GM18499 (cell line): ENCODE data around the gene TMEM139.
A peak's percentile ranks its signal among the peaks of the same experiment; 100 is the strongest.
"Not testable (repeated sequence)": the region's sequence is repeated elsewhere in the genome, so short reads cannot be mapped to it uniquely, and the experiment has no call there.

Experiments used
- ATAC-seq: cut with Tn5 transposase; IDR thresholded peaks from one replicate; pipeline ENCODE4 v1.9.1; 2021; ENCODE audit warnings: moderate number of reproducible peaks; ENCODE audit not compliant: insufficient read depth, unreplicated experiment

TMEM139 gene

DNA sequence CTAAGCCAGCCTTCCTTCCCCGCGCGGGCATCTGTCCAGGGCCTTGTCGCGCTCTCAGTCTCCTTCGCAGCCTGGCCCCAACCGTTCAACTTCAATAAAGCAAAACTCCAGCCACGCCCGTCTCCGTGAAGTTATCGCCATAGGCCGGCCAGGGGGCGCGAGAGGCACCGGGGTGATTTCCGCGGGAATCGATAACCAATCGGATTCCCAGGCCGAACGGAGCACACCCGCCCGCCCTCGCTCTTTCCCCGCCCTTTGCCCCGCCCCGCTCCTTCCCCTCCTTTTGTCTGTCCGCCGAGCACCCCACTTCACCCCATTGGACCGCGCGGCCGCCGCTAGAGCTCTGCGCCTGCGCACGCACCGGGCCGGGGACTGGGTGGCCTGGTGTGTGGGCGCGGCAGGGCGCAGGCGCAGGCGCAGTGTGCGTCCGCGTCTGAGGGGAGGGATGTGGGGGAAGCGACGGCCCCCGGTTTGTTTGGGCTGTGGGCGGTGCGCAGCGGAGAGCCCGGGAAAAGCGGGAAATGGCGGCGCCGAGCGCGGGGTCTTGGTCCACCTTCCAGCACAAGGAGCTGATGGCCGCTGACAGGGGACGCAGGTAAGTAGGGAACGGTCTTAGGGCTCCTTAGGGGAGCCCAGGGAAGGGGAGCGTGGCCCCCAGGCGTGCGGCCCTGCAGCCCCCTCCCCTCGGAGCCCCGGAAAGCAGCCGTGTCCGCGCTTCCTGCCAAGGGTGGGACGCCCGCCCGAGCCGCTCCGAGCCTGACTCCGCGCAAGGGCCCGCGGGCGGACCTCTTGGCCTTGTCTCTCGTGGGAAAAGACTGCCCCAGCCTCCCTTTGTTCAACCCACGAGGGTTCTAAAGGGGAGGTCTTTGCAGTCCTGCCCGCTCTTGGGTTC lies 3.4 kb downstream of the TMEM139 start, which contains the start of gene CASP2:
TSS of gene CASP2 (plus strand) at position 417 of the 892 bp plus-strand sequence. CDS start at position 522, 105 bp downstream.
- ATAC-seq, result peak; percentile 71

DNA sequence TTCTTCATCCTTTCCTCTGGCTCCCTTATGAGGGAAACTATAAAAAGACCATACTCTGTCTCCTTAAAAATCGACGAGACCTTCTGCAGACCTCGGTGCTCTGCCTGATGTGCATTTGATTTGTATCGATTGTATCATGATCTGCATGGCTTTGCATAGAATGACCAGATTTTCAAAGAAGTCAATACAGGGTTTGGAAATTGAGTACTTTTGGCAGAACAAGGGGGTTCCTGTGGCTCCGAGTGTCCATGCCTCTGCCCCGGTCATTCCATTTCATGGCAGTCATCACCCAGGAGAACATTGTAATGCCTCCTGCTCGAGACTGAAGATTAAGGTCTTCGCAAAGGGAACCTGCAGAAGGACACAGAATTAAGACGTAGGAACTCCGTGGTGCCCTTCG lies 4.1 kb downstream of the TMEM139 start:
- no peak for ATAC-seq

DNA sequence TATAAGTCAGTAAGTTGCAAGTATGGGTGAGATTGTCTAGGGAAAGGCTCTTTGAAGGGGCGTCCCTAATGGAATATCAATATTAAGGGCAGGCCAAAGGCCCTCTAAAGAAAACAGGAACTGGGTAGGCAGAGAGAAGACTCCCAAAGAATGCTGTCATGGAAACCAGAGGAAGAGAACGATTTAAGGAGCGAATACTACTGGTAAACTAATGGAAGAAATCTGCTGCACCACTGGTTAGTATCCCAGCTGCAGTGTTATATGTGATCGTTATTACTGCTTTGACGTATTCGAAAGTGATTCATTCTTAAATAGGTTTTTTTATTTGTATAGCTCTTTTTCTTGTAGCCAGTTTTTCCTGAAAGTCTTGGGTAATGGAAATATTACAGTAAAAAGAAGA lies 4.7 kb downstream of the TMEM139 start:
- no peak for ATAC-seq

DNA sequence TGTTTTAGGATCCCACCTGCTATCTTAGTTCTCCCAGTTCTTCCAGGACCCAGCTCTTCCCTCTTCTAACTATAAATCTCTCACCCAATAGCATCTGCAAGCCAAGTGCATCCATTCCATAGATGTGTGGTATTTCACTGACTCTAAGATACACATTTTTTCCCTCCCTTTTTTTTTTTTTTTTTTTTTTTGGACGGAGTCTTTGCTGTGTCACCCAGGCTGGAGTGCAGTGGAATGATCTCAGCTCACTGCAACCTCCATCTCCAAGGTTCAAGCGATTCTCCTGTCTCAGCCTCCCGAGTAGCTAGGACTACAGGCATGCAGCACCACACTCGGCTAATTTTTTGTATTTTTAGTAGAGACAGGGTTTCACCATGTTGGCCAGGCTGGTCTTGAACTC lies 5.1 kb downstream of the TMEM139 start:
- ATAC-seq, result not testable (repeated sequence)

DNA sequence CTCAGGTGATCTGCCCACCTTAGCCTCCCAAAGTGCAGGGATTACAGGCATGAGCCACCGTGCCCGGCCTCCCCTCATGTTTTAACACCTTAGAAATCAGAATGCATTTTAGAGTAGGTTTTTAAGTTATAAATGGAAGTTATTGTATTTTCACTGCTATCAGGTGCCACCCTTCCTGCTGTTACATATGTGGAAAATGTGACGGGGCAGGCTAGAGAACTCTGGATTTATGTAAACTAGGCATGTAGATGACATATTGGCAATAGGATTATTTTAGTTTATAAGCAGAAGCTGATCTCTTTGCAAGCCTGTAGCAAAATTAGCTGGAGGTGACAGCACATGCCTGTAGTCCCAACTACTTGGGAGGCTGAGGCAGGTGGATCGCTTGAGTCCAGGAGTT lies 5.5 kb downstream of the TMEM139 start:
- ATAC-seq, result no peak

DNA sequence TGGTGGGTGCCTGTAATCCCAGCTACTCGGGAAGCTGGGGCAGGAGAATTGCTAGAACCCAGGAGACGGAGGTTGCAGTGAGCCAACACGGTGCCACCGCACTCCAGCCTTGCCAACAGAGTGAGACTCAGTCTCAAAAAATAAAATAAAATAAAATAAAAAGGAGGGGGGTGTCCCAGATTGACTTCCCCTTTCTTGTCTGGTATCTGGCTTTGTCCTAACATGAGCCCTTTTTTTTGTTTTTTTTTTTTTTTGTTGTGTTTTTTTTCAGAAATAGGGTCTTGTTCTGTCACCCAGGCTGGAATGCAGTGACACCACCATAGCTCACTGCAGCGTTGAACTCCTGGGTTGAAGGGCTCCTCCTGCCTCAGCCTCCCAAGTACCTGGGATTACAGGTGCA lies 8.1 kb downstream of the TMEM139 start:
- no peak for ATAC-seq

DNA sequence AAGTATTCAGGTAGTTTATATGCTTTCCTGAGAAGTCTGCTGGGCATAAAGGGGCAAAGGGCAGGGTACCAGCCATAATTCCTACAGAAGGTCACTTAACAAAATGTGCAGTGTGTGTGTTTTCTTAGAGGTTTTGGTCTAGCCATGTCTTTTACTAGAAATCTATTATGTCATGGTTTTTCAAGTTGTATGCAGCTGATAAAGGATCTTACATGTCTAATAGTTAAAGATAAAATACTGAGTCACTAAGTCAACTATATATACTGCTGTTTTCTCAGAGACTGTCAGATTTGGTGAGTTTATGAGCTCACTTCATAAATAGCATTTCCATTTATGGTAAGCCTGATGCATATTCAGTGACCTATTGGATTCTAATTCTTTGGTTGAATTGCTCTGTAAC lies 11.1 kb downstream of the TMEM139 start:
- ATAC-seq, result no peak

DNA sequence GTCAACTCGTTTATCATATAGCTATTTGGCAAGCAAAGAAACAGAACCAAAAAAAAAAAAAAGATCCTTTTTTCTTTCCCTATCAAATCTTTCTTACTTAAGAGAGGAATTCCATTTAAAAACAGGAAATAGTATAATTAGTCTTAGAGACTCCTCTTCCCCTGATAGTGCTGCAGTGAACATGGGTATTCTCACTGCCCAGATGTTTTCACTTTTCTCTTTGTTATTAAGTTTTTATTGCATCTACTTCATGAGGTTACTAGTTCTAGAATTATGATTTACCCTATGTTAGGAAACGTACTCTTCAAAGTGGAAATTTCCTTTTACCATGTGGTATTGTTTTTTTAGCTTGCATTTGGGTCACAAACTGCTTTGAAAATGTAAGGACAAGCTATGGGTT lies 11.9 kb downstream of the TMEM139 start:
- ATAC-seq, result no peak

DNA sequence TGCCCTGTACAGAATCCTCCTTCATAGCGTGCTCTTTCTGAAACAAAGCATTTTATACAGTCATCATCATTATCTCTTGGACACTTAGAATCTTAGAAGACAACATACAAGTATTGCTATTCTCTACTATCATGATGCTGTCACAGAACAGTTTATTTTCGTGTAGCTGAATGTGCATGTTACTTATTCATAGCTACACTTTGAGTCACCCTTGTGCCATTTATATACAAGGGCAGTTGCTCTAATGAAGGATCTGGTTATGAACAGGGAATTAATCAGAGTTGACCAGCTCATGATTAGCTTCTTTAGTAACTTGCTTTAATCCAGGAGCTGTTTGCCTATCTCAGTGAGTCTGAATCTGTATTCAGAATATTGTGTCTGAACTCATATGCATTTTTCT lies 14.6 kb downstream of the TMEM139 start:
- no peak for ATAC-seq

DNA sequence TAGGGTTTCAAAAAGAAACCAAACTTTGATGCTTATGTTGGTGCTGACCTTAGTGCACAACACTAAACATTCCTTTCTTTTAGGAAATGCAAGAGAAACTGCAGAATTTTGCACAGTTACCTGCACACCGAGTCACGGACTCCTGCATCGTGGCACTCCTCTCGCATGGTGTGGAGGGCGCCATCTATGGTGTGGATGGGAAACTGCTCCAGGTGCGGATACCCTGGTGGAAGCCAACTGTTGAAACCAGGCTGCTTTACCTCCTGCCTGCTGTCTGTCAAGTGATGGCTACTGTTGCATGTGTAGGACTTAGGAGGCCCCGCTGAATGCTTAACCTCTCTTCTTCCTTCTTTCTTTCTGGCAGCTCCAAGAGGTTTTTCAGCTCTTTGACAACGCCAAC lies 15.1 kb downstream of the TMEM139 start:
- no peak for ATAC-seq

DNA sequence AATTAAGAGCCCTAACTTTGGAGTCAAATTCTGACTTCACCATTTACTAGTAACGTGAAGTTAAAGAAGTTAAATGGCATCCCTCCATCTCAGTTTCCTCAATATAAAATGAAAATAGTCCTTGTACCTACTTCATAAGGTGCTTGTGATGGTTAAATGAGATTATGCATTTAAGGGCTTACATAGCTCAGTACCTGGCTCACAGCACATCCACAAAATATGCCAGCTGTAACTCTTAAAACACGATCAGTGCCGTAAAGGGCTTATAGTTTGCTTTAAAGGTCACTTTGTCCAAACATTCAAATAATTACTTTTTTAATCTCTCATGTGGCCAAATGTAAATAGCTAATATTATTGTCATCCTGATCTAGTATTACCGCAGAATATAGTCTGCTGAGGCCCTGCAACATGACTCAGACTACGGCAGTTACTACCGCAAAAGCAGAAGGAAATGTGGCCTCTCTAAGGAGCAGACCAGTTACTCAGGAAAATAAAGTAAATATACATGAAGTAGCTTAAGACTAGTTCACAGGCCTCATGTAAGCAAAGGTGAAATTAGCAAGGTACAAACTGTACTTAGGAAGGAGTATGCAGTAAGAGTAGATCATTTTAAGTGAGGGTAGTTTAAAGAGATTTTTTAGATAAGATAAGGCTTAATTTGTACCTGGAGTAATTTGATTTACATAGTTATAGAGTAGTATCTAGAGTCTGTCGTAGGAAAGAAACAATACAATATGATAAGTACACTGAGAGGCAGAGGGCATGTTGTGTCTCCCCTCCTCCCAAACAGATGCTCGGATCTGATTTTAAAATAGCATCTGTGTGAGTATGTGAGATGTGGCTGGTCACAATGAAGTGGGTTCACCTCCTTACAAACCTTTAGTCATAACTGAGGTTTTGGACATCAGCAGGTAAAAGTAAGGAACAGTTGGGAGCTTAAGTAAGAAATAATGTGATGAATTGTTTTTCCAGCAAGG lies 16.5 kb downstream of the TMEM139 start:
- ATAC-seq, result no peak

DNA sequence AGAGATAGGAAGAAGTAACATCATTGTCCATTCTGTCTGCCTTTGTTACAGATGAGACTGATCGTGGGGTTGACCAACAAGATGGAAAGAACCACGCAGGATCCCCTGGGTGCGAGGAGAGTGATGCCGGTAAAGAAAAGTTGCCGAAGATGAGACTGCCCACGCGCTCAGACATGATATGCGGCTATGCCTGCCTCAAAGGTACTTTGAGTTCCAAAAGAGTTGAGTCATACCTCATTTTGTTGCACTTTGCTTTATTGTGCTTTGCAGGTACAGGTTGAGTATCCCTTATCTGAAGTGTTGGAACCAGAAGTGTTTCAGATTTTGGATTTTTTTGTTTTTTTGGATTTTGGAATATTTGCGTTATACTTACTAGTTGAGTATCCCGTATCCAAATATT lies 19.0 kb downstream of the TMEM139 start:
- ATAC-seq, result no peak

DNA sequence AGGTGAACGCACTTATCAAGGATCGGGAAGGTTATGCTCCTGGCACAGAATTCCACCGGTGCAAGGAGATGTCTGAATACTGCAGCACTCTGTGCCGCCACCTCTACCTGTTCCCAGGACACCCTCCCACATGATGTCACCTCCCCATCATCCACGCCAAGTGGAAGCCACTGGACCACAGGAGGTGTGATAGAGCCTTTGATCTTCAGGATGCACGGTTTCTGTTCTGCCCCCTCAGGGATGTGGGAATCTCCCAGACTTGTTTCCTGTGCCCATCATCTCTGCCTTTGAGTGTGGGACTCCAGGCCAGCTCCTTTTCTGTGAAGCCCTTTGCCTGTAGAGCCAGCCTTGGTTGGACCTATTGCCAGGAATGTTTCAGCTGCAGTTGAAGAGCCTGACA lies 20.2 kb downstream of the TMEM139 start:
- no peak for ATAC-seq

DNA sequence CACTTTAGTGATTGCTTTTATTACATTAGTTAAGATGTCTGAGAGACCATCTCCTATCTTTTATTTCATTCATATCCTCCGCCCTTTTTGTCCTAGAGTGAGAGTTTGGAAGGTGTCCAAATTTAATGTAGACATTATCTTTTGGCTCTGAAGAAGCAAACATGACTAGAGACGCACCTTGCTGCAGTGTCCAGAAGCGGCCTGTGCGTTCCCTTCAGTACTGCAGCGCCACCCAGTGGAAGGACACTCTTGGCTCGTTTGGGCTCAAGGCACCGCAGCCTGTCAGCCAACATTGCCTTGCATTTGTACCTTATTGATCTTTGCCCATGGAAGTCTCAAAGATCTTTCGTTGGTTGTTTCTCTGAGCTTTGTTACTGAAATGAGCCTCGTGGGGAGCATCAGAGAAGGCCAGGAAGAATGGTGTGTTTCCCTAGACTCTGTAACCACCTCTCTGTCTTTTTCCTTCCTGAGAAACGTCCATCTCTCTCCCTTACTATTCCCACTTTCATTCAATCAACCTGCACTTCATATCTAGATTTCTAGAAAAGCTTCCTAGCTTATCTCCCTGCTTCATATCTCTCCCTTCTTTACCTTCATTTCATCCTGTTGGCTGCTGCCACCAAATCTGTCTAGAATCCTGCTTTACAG lies 20.8 kb downstream of the TMEM139 start:
- no peak for ATAC-seq

DNA sequence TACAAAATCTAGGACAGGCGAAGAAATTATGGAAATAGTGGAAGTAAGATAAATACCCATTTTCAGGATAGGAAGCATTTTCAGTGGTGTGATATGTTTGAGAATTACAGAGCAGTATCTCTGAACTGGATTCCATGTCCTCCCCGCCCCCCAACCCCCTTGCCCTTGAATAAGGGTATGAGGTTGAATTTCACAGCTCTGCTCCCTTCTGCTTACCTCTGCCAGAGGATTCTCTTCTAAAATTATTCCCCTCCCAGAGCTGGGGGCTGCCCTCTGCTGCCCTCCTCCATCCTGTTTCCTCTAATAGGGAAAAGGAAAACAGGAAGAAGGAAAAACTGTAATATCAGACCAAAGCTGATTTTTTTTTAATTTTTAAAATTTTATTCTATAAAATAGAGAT lies 23.9 kb downstream of the TMEM139 start:
- no peak for ATAC-seq

DNA sequence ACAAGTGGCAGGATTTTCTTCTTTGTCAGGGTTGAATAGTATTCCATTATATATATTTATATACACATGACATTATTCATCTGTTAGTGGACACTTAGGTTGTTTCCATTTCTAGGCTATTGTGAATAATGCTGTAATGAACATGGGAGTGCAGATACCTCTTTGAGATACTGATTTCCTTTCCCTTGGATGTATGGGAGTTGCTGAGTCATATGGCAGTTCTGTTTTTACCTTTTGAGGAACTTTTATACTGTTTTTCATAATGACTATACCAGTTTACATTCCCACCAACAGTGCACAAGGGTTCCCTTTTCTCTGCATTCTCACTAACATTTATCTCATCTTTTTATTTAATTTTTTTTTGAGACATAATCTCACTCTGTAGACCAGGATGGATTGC lies 29.4 kb downstream of the TMEM139 start:
- no peak for ATAC-seq

DNA sequence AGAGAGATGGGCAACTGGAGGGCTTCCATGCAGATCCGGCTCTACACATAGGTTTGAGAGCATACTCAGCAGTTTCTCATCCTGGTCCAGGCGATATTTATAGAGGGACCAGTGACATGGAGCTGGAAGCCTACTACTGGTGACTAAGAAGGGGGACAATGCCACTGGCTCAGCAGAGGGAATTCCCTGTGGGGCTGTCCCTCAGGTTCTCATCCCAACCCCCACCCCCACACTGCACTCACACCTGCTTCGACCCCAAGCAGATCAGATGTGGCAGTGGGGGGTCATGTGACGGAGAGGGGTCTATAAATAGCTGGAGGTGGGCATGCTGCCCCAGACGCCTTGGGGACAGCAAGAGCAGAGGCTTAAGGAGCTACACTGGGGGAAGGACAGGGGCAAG lies 31.0 kb downstream of the TMEM139 start, which contains the start of gene CLCN1:
TSS of gene CLCN1 (plus strand) at position 336 of the 400 bp plus-strand sequence. CDS start 102 bp downstream, outside the sequence.
- ATAC-seq, result no peak

DNA sequence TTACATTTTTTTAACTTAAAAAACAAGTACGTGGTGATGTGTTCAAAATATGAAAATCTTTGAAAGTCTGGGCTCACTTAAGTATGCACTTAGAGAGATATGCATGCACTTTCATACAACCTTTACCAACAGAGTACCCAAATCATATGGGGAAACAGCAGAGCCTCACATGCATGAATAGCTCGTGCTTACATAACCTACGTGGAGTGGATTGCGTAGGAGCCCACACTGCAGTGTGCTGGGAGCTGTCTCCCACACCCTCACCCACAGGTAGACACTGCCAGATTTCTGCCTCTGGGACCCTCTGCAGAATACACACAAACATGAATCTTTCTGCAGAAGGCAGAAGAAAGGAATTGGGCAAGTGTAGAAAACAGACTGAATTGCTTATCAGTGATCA lies 31.7 kb downstream of the TMEM139 start:
- ATAC-seq, result no peak

DNA sequence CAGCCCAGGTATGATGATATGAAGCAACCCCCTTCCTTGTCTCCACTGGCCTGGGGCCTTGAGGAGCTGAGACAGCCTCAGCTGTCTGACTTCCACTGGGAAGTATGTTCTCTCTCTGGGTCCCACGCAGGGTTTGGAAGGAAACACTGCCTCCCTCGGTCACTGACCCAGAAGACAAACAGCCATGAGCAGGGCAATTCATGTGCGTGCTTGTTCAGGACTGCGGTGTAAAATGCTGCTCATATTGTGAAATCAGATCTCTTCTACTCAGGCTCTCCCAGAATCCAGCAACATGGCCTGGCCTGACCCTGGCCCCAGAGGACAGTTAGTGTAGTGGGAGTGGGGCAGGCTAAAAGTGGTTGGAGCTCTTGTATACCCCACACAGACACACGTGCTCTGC lies 33.9 kb downstream of the TMEM139 start:
- ATAC-seq, result no peak

DNA sequence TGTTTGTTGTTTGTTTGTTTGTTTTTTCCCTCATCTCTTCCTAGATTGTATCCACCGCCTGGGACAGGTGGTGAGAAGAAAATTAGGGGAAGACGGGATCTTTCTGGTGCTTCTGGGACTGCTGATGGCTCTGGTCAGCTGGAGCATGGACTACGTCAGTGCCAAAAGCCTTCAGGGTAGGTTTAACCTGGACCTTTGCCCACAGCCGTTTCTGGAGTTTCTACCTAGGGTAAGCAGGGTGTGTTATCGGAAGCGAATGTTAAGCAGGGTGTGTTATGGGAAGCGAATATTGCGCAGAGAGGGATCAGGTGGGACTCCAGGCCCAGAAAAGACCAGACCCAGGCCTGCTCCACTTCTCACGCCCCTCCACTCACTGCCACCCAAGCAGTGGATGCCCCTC lies 35.9 kb downstream of the TMEM139 start:
- ATAC-seq, result no peak
